ENCODE results near the gene DNM1.
"Not testable (repeated sequence)": the region's sequence is repeated elsewhere in the genome, so short reads cannot be mapped to it uniquely, and the experiment has no call there.

Gene DNM1

DNA sequence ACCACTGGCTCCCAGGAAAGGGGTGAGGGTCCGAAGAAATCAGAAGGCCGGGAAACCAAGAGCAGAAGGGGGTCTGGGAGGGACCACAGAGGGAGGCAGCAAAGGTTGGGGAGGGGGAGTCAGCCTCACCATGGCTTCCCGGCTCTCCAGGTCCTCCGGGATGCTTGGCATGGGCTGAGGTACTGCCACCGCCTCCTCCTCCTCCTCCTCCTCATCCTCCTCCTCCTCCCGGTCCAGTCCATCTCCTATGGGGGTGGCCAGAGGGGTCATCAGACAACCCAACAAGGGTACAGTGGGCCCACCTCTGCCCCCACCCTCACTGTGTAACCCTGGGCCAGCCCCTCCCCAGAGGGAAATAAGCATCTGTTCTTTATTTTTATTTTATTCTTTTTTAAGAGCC lies 55.1 kb downstream of the DNM1 start:
- DNase-seq (ENCODE audit: low read depth, low spot score), result no peak
- H3K4me3 ChIP-seq (ENCODE audit: low read length), result no peak overlapping the region

GRCh38 chr9:128259156-128259555 lies 56.0 kb downstream of the DNM1 start:
- DNase-seq (ENCODE audit: low read depth, low spot score), result no peak

GRCh38 chr9:128260340-128260739 lies 57.2 kb downstream of the DNM1 start:
- no peak for DNase-seq (ENCODE audit: low read depth, low spot score)
- no peak overlapping the region for H3K4me3 ChIP-seq (ENCODE audit: low read length)

More at GRCh38 chr9:128259156-128259555, 56.0 kb downstream of the DNM1 start:
- H3K4me3 ChIP-seq (ENCODE audit: low read length), result no peak overlapping the region

DNA sequence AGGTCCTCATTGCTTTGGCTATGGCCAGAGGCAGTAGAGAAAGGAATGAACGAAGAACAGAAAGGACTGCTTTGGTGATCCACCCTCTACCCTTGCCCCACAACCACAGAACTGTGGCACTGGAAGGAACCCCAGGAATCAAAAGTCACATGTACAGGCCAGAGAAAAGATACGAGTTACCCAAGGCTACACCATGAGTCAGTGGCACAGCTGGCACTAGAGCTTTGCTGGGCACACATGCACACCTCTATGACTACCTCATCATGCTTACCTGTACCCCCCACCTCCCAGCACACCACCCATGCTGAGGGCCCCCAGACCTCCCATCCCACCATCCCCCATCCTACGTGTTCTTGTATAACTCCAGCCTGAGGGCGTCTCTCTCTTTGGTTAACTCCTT lies 59.5 kb downstream of the DNM1 start:
- H3K4me3 ChIP-seq (ENCODE audit: low read length), result no peak overlapping the region
- DNase-seq (ENCODE audit: low read depth, low spot score), result no peak

- no peak overlapping the region for H3K4me3 ChIP-seq (ENCODE audit: low read length)
These were observed 62.2 kb downstream of the DNM1 start for GRCh38 chr9:128265348-128265847.

GRCh38 chr9:128266868-128267590 lies 63.9 kb downstream of the DNM1 start:
- H3K4me3 ChIP-seq (ENCODE audit: low read length), result no peak overlapping the region
- no peak for DNase-seq (ENCODE audit: low read depth, low spot score)

More at GRCh38 chr9:128265348-128265847, 62.2 kb downstream of the DNM1 start:
- DNase-seq (ENCODE audit: low read depth, low spot score), result no peak

GRCh38 chr9:128271112-128271511 lies 67.9 kb downstream of the DNM1 start:
- no peak for DNase-seq (ENCODE audit: low read depth, low spot score)

GRCh38 chr9:128271512-128271911 lies 68.3 kb downstream of the DNM1 start:
- no peak for DNase-seq (ENCODE audit: low read depth, low spot score)
- H3K4me3 ChIP-seq (ENCODE audit: low read length), result no peak overlapping the region

More at GRCh38 chr9:128271112-128271511, 67.9 kb downstream of the DNM1 start:
- no peak overlapping the region for H3K4me3 ChIP-seq (ENCODE audit: low read length)

DNA sequence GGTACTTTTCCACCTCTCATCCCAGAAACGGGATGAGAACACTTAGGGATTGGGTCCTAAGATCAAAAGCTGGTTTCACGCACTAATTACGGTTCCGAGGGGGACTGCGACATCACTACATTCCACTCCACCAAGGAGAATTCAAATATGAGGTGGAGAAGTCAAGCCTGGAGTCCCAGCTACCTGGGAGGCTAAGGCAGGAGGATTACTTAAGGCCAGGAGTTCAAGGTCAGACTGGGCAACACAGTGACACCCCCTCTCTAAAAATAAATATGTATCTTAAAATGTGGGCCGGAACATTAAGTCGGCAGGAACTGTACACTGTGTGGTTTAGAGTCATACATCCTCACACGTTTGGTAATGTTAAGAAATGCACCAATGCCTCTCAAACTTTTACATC lies 71.1 kb downstream of the DNM1 start:
- no peak overlapping the region for H3K4me3 ChIP-seq (ENCODE audit: low read length)
- DNase-seq (ENCODE audit: low read depth, low spot score), result no peak

DNA sequence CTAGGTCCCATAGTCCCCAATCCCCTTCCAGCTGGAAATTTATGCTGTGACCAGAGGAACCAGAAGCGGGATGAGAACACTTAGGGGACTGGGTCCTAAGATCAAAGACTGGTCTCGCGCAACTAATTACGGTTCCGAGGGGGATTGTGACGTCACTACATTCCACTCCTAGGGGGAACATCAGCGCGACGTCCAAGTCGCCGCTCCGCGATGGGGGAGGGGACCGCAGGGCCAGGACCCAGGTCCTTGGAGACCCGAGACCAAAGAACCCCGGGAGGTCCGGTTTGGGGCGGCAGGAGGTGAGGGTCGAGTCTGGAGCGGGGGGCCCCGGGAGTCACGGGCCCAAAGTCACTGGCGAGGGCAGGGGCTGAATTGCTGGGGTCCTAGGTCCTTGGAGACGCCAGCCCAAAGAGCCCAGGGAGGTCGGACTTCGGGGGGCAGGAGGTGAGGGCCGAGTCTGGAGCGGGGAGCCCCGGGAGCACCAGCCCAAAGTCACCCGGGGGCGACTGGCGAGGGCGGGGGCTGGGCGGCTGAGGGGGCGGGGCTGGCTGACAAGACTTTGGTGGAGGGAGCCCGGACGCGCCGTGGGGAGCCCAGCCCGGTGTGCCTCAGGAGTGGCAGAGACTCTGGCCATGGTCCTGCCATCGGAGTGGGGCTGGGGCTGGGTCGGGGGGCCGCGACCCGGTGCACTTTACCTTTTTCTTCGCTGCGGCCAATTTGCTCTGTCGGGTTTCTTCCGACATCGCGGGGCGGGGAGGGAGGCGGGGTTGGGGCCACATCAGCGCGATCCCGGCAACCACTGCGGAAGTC lies 72.2 kb downstream of the DNM1 start, which contains the start of gene GOLGA2:
Gene GOLGA2 (minus strand): TSS at position 810 of the 810 bp plus-strand sequence. CDS start 31 bp downstream, at position 779.
- peak within 1 kb of the TSS; percentile 88 for H3K4me3 ChIP-seq (ENCODE audit: low read length)
- DNase-seq (ENCODE audit: low read depth, low spot score), result no peak

- peak; percentile 99 for DNase-seq (ENCODE audit: low read depth, low spot score)
- H3K4me3 ChIP-seq (ENCODE audit: low read length), result peak within 1 kb of the TSS; percentile 88
These were observed 72.9 kb downstream of the DNM1 start, which contains the start of gene SWI5 for GRCh38 chr9:128276008-128276573. Gene SWI5, plus strand, starts transcription at chr9:128276276.

GRCh38 chr9:128276574-128277270 lies 73.5 kb downstream of the DNM1 start:
- DNase-seq (ENCODE audit: low read depth, low spot score), result no peak

GRCh38 chr9:128279088-128280073 lies 76.2 kb downstream of the DNM1 start:
- DNase-seq (ENCODE audit: low read depth, low spot score), result not testable (repeated sequence)
- H3K4me3 ChIP-seq (ENCODE audit: low read length), result peak overlapping the region; percentile 15; the same call in 1 of the 2 replicates

More at GRCh38 chr9:128276574-128277270, 73.5 kb downstream of the DNM1 start:
- peak overlapping the region; percentile 88 for H3K4me3 ChIP-seq (ENCODE audit: low read length)

GRCh38 chr9:128280084-128280622 lies 77.0 kb downstream of the DNM1 start:
- peak; percentile 96 for DNase-seq (ENCODE audit: low read depth, low spot score)
- H3K4me3 ChIP-seq (ENCODE audit: low read length), result 0 out of 2 replicates have a peak overlapping the region, but pooled peaks have one; percentile 2

DNA sequence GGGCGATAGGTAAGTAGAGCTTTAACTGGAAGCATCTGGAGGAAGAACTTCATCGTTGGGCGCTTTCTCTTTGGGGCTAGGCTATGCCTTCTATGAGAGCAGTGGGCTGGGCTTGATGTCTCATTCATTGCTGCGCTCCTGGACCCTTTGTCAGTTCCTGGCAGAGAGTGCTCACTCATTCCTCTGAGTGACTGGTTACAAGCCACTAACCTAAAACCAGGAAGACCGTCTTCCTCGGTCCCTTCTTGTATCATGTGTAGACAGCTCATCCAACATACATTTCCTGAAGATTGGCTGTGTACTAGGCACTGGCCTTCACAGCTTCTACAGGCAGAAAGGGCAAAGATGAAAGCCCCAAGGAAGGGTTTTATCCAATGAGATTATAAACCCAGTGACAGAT lies 79.3 kb downstream of the DNM1 start:
- no peak for DNase-seq (ENCODE audit: low read depth, low spot score)
- H3K4me3 ChIP-seq (ENCODE audit: low read length), result no peak overlapping the region

- no peak for DNase-seq (ENCODE audit: low read depth, low spot score)
These were observed 82.0 kb downstream of the DNM1 start for GRCh38 chr9:128285033-128285784.

GRCh38 chr9:128286440-128286839 lies 83.3 kb downstream of the DNM1 start:
- no peak overlapping the region for H3K4me3 ChIP-seq (ENCODE audit: low read length)
- no peak for DNase-seq (ENCODE audit: low read depth, low spot score)

More at GRCh38 chr9:128285033-128285784, 82.0 kb downstream of the DNM1 start:
- no peak overlapping the region for H3K4me3 ChIP-seq (ENCODE audit: low read length)

Measured in Jurkat, Clone E6-1 (cell line).